GM13977 (cell line): ENCODE results near the gene LAMA5.

ENCODE experiments used
- DNase-seq: peaks from one replicate; pipeline ENCODE4 v3.0.0; 2012; ENCODE audit warnings: low spot score
- CTCF ChIP-seq: IDR thresholded peaks from 2 replicates; pipeline ENCODE4 v1.5.1; 2012; ENCODE audit warnings: mild to moderate bottlenecking, control low read depth; ENCODE audit not compliant: insufficient read depth; ENCODE audit errors: extremely low read depth, missing control alignments
- in situ Hi-C: fragments of 300-500 bp; cut with MboI; formaldehyde crosslinking; loops from one replicate; pipeline ENCODE4 v1.12.0; 2022; ENCODE audit warnings: low sequenced_read_pairs, low pct_unique_long_range_greater_than_20kb, mixed read lengths, inconsistent platforms; ENCODE audit not compliant: unreplicated experiment

Gene LAMA5

GRCh38 chr20:62286493-62287064 lies 80.5 kb downstream of the LAMA5 start:
- in situ Hi-C loops, result no loop called here
- DNase-seq, result no peak
- TF ChIP-seq CTCF, result no peak

GRCh38 chr20:62285722-62286121 lies 81.4 kb downstream of the LAMA5 start:
- in situ Hi-C loops, result no loop called here
- TF ChIP-seq CTCF, result no peak
- no peak for DNase-seq

GRCh38 chr20:62285151-62285550 lies 82.0 kb downstream of the LAMA5 start:
- DNase-seq, result no peak
- in situ Hi-C loops, result no loop called here
- no peak for TF ChIP-seq CTCF

- no peak for TF ChIP-seq CTCF
- in situ Hi-C loops, result no loop called here
- DNase-seq, result no peak
Observed at GRCh38 chr20:62284448-62284847, 82.7 kb downstream of the LAMA5 start.

- TF ChIP-seq CTCF, result no peak
- in situ Hi-C loops, result no loop called here
- DNase-seq, result no peak
Observed at GRCh38 chr20:62282877-62283503, 84.1 kb downstream of the LAMA5 start.

- no peak for DNase-seq
- in situ Hi-C loops, result no loop called here
Observed at GRCh38 chr20:62282103-62282502, 85.0 kb downstream of the LAMA5 start.

More at GRCh38 chr20:62282103-62282502, 85.0 kb downstream of the LAMA5 start:
- no peak for TF ChIP-seq CTCF
